HL-60 (cell line): ENCODE measurements around the gene SMC6.

Experiments
- SPI1 ChIP-seq: IDR thresholded peaks from 2 replicates; pipeline ENCODE4 v1.6.1; 2012; ENCODE audit warnings: low read depth, mild to moderate bottlenecking, borderline replicate concordance
- TF ChIP-seq, protein P1 (sequence below): IDR thresholded peaks from one replicate; pipeline ENCODE4 v1.5.1; 2011; ENCODE audit warnings: low read length, control low read depth, inconsistent platforms; ENCODE audit not compliant: insufficient read depth
- TF ChIP-seq, protein P2 (sequence below): IDR thresholded peaks from 2 replicates; pipeline ENCODE4 v1.6.1; 2012; ENCODE audit warnings: low read depth; ENCODE audit not compliant: insufficient replicate concordance

GRCh38 chr2:17664534-17664933, 89.1 kb downstream of the SMC6 start:
- TF ChIP-seq, protein P1, sequence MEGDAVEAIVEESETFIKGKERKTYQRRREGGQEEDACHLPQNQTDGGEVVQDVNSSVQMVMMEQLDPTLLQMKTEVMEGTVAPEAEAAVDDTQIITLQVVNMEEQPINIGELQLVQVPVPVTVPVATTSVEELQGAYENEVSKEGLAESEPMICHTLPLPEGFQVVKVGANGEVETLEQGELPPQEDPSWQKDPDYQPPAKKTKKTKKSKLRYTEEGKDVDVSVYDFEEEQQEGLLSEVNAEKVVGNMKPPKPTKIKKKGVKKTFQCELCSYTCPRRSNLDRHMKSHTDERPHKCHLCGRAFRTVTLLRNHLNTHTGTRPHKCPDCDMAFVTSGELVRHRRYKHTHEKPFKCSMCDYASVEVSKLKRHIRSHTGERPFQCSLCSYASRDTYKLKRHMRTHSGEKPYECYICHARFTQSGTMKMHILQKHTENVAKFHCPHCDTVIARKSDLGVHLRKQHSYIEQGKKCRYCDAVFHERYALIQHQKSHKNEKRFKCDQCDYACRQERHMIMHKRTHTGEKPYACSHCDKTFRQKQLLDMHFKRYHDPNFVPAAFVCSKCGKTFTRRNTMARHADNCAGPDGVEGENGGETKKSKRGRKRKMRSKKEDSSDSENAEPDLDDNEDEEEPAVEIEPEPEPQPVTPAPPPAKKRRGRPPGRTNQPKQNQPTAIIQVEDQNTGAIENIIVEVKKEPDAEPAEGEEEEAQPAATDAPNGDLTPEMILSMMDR: no peak
- TF ChIP-seq SPI1: no peak
- TF ChIP-seq, protein P2, sequence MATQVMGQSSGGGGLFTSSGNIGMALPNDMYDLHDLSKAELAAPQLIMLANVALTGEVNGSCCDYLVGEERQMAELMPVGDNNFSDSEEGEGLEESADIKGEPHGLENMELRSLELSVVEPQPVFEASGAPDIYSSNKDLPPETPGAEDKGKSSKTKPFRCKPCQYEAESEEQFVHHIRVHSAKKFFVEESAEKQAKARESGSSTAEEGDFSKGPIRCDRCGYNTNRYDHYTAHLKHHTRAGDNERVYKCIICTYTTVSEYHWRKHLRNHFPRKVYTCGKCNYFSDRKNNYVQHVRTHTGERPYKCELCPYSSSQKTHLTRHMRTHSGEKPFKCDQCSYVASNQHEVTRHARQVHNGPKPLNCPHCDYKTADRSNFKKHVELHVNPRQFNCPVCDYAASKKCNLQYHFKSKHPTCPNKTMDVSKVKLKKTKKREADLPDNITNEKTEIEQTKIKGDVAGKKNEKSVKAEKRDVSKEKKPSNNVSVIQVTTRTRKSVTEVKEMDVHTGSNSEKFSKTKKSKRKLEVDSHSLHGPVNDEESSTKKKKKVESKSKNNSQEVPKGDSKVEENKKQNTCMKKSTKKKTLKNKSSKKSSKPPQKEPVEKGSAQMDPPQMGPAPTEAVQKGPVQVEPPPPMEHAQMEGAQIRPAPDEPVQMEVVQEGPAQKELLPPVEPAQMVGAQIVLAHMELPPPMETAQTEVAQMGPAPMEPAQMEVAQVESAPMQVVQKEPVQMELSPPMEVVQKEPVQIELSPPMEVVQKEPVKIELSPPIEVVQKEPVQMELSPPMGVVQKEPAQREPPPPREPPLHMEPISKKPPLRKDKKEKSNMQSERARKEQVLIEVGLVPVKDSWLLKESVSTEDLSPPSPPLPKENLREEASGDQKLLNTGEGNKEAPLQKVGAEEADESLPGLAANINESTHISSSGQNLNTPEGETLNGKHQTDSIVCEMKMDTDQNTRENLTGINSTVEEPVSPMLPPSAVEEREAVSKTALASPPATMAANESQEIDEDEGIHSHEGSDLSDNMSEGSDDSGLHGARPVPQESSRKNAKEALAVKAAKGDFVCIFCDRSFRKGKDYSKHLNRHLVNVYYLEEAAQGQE: no peak
